ENCODE measurements around the gene CXCR3. TPM values are rescaled to one million over a fixed set of nuclear protein-coding genes. Genes with fewer than 3 reads are reported as not detected.
A peak's percentile ranks its signal among the peaks of the same experiment; 100 is the strongest.

CXCR3 gene
- total RNA-seq, 1 donor from 2014 or later, result not detected

- Histone ChIP-seq H3K9me3 (ENCODE audit: insufficient read depth, low read depth, low read length) (no peaks in the 10 kb centered on the region), H3K4me2 (ENCODE audit: low read length) (no peak overlapping the region), H2AFZ (ENCODE audit: low read depth, low read length) (no peak overlapping the region), H3K27ac (ENCODE audit: low read depth, low read length) (no peak overlapping the region), H3K4me1 (ENCODE audit: insufficient read depth, low read length) (no peaks in the 10 kb centered on the region), H3K4me3 (ENCODE audit: insufficient read depth, low read depth, low read length) (no peak overlapping the region), H3K9ac (ENCODE audit: low read length) (no peak overlapping the region), H3K79me2 (ENCODE audit: insufficient read depth, low read length) (no peaks in the 10 kb centered on the region), H3K27me3 (ENCODE audit: insufficient read depth, low read length) (no peaks in the 10 kb centered on the region), H3K36me3 (ENCODE audit: insufficient read depth, low read length) (peaks cover 2% of the 10 kb centered on the region), H4K20me1 (ENCODE audit: insufficient read depth, low read length) (no peaks in the 10 kb centered on the region)
- Mint-ChIP-seq H3K4me1 (ENCODE audit: low read depth, unreplicated experiment) (peaks cover 4% of the 10 kb centered on the region), H3K9me3 (ENCODE audit: unreplicated experiment) (no peaks in the 10 kb centered on the region), H3K36me3 (ENCODE audit: low read depth, unreplicated experiment) (peaks cover 5% of the 10 kb centered on the region), H3K27me3 (ENCODE audit: low read depth, unreplicated experiment) (no peaks in the 10 kb centered on the region), H3K27ac (ENCODE audit: unreplicated experiment) (peak overlapping the region; percentile 72), H3K4me3 (ENCODE audit: unreplicated experiment) (no peak overlapping the region)
- FAIRE-seq, result peak; percentile 88
- no peak for DNase-seq (ENCODE audit: low read depth)
- no peak for TF ChIP-seq EZH2 (IDR thresholded peaks at IDR 0.05; ENCODE audit: insufficient read depth, low read length)
- no peak for TF ChIP-seq CTCF (IDR thresholded peaks at IDR 0.05; ENCODE audit: insufficient read depth, low read depth, low read length)
These were observed 37.1 kb downstream of the CXCR3 start for GRCh38 chrX:71581210-71581609.

GRCh38 chrX:71579990-71580380 is 38.3 kb downstream of the CXCR3 start:
- no peaks in the 10 kb centered on the region for H3K27me3 Mint-ChIP-seq (ENCODE audit: low read depth, unreplicated experiment)
- Histone ChIP-seq H4K20me1 (ENCODE audit: insufficient read depth, low read length) (no peaks in the 10 kb centered on the region), H3K4me1 (ENCODE audit: insufficient read depth, low read length) (no peaks in the 10 kb centered on the region), H3K27ac (ENCODE audit: low read depth, low read length) (no peak overlapping the region), H3K36me3 (ENCODE audit: insufficient read depth, low read length) (peaks cover 9% of the 10 kb centered on the region), H2AFZ (ENCODE audit: low read depth, low read length) (no peak overlapping the region), H3K9me3 (ENCODE audit: insufficient read depth, low read depth, low read length) (no peaks in the 10 kb centered on the region), H3K79me2 (ENCODE audit: insufficient read depth, low read length) (no peaks in the 10 kb centered on the region), H3K27me3 (ENCODE audit: insufficient read depth, low read length) (no peaks in the 10 kb centered on the region), H3K4me2 (ENCODE audit: low read length) (no peak overlapping the region), H3K4me3 (ENCODE audit: insufficient read depth, low read depth, low read length) (no peak overlapping the region), H3K9ac (ENCODE audit: low read length) (no peak overlapping the region)
- no peaks in the 10 kb centered on the region for H3K9me3 Mint-ChIP-seq (ENCODE audit: unreplicated experiment)
- DNase-seq (ENCODE audit: low read depth), result no peak
- H3K36me3 Mint-ChIP-seq (ENCODE audit: low read depth, unreplicated experiment), result peaks cover 5% of the 10 kb centered on the region
- no peak overlapping the region for H3K27ac Mint-ChIP-seq (ENCODE audit: unreplicated experiment)
- no peak overlapping the region for H3K4me3 Mint-ChIP-seq (ENCODE audit: unreplicated experiment)
- peaks cover 4% of the 10 kb centered on the region for H3K4me1 Mint-ChIP-seq (ENCODE audit: low read depth, unreplicated experiment)
- no peak for FAIRE-seq
- no peak for TF ChIP-seq EZH2 (IDR thresholded peaks at IDR 0.05; ENCODE audit: insufficient read depth, low read length)

- H3K27me3 Mint-ChIP-seq (ENCODE audit: low read depth, unreplicated experiment), result no peaks in the 10 kb centered on the region
- H3K4me1 Mint-ChIP-seq (ENCODE audit: low read depth, unreplicated experiment), result peaks cover 4% of the 10 kb centered on the region
- H3K9me3 Mint-ChIP-seq (ENCODE audit: unreplicated experiment), result no peaks in the 10 kb centered on the region
- DNase-seq (ENCODE audit: low read depth) (no peak), FAIRE-seq (no peak)
- no peaks in the 10 kb centered on the region for H3K9me3 ChIP-seq (ENCODE audit: insufficient read depth, low read depth, low read length)
- H3K36me3 Mint-ChIP-seq (ENCODE audit: low read depth, unreplicated experiment), result peaks cover 5% of the 10 kb centered on the region
- H3K4me3 Mint-ChIP-seq (ENCODE audit: unreplicated experiment), result no peak overlapping the region
- no peak overlapping the region for H3K4me2 ChIP-seq (ENCODE audit: low read length)
- H3K27ac ChIP-seq (ENCODE audit: low read depth, low read length), result no peak overlapping the region
- TF ChIP-seq EZH2 (IDR thresholded peaks at IDR 0.05; ENCODE audit: insufficient read depth, low read length) (no peak), CTCF (IDR thresholded peaks at IDR 0.05; ENCODE audit: insufficient read depth, low read depth, low read length) (no peak)
- peaks cover 11% of the 10 kb centered on the region for H3K36me3 ChIP-seq (ENCODE audit: insufficient read depth, low read length)
- no peak overlapping the region for H2AFZ ChIP-seq (ENCODE audit: low read depth, low read length)
- no peak overlapping the region for H3K4me3 ChIP-seq (ENCODE audit: insufficient read depth, low read depth, low read length)
- no peak overlapping the region for H3K9ac ChIP-seq (ENCODE audit: low read length)
- H3K79me2 ChIP-seq (ENCODE audit: insufficient read depth, low read length), result no peaks in the 10 kb centered on the region
- H3K27me3 ChIP-seq (ENCODE audit: insufficient read depth, low read length), result no peaks in the 10 kb centered on the region
- H3K4me1 ChIP-seq (ENCODE audit: insufficient read depth, low read length), result no peaks in the 10 kb centered on the region
- H4K20me1 ChIP-seq (ENCODE audit: insufficient read depth, low read length), result no peaks in the 10 kb centered on the region
- H3K27ac Mint-ChIP-seq (ENCODE audit: unreplicated experiment), result no peak overlapping the region
These were observed 38.9 kb downstream of the CXCR3 start for GRCh38 chrX:71579136-71579989.

Measured in astrocyte (in vitro differentiated cells and primary cell).